ENCODE results near the gene ANOS1.
A peak's percentile ranks its signal among the peaks of the same experiment; 100 is the strongest.

ANOS1 gene

GRCh38 chrX:8730812-8731558 is 952 bp downstream of the ANOS1 start:
- peak overlapping the region in 1 of 2 donors; percentile 55 for H3K4me3 ChIP-seq (replicated peaks in 1 of 2; ENCODE audit: low read depth in 2 of 2, low read length in 2 of 2)
- no peak for TF ChIP-seq CTCF (IDR thresholded peaks at IDR 0.05; ENCODE audit: low read depth, low read length)
- no peak for DNase-seq (ENCODE audit: low read depth in 2 of 2)

- H3K4me3 ChIP-seq (replicated peaks in 1 of 2; ENCODE audit: low read depth in 2 of 2, low read length in 2 of 2) = no peak overlapping the region
- no peak for TF ChIP-seq CTCF (IDR thresholded peaks at IDR 0.05; ENCODE audit: low read depth, low read length)
- no peak for DNase-seq (ENCODE audit: low read depth in 2 of 2)
Measured at GRCh38 chrX:8729811-8730210, 2.1 kb downstream of the ANOS1 start.

- no peak for DNase-seq (ENCODE audit: low read depth in 2 of 2)
- no peak for TF ChIP-seq CTCF (IDR thresholded peaks at IDR 0.05; ENCODE audit: low read depth, low read length)
- no peak overlapping the region for H3K4me3 ChIP-seq (replicated peaks in 1 of 2; ENCODE audit: low read depth in 2 of 2, low read length in 2 of 2)
Measured at GRCh38 chrX:8728932-8729535, 2.9 kb downstream of the ANOS1 start.

- no peak for DNase-seq (ENCODE audit: low read depth in 2 of 2)
- TF ChIP-seq CTCF (IDR thresholded peaks at IDR 0.05; ENCODE audit: low read depth, low read length) = no peak
- no peak overlapping the region for H3K4me3 ChIP-seq (replicated peaks in 1 of 2; ENCODE audit: low read depth in 2 of 2, low read length in 2 of 2)
Measured at GRCh38 chrX:8726031-8726652, 5.8 kb downstream of the ANOS1 start.

- no peak for TF ChIP-seq CTCF (IDR thresholded peaks at IDR 0.05; ENCODE audit: low read depth, low read length)
- peak in 1 of 2 donors; percentile 22 for DNase-seq (ENCODE audit: low read depth in 2 of 2)
- no peak overlapping the region for H3K4me3 ChIP-seq (replicated peaks in 1 of 2; ENCODE audit: low read depth in 2 of 2, low read length in 2 of 2)
Measured at GRCh38 chrX:8724300-8724699, 7.6 kb downstream of the ANOS1 start.

GRCh38 chrX:8721536-8721935 is 10.4 kb downstream of the ANOS1 start:
- no peak for TF ChIP-seq CTCF (IDR thresholded peaks at IDR 0.05; ENCODE audit: low read depth, low read length)
- no peak overlapping the region for H3K4me3 ChIP-seq (replicated peaks in 1 of 2; ENCODE audit: low read depth in 2 of 2, low read length in 2 of 2)
- DNase-seq (ENCODE audit: low read depth in 2 of 2) = no peak
